OCI-LY3 (cell line): ENCODE results near the gene FGD6.

Experiments used
- H2AFZ ChIP-seq: fragments of 200-600, 300-600 bp; shearing (Covaris generic); 2 replicates; pipeline ENCODE4 v1.6.0; 2014; ENCODE audit warnings: antibody characterized with exemption, low read depth, low read length
- H3K27ac ChIP-seq: fragments of 200-600, 300-600 bp; sonication (generic); 2 replicates; pipeline ENCODE4 v1.5.1; 2014; ENCODE audit warnings: mild to moderate bottlenecking, low read length, moderate library complexity, mixed read lengths
- H3K27me3 ChIP-seq: fragments of 200-600, 300-600 bp; sonication (generic); 2 replicates; pipeline ENCODE4 v1.6.1; 2014; ENCODE audit warnings: low read depth, low read length, mixed read lengths
- H3K36me3 ChIP-seq: fragments of 200-600, 300-600 bp; sonication (generic); replicated peaks from 2 replicates; pipeline ENCODE3; 2014; ENCODE audit warnings: low read depth, low read length, mixed read lengths
- H3K4me1 ChIP-seq: fragments of 300-600, 200-600 bp; sonication (generic); 2 replicates; pipeline ENCODE4 v1.6.1; 2014; ENCODE audit warnings: low read length, mixed read lengths
- H3K4me2 ChIP-seq: fragments of 200-600, 300-600 bp; sonication (generic); 2 replicates; pipeline ENCODE4 v1.6.1; 2014; ENCODE audit warnings: low read length, mixed read lengths
- H3K4me3 ChIP-seq: fragments of 300-600, 200-600 bp; sonication (generic); 2 replicates; pipeline ENCODE4 v1.5.1; 2014; ENCODE audit warnings: antibody characterized with exemption, mild to moderate bottlenecking, low read length, moderate library complexity
- H3K79me2 ChIP-seq: fragments of 300-600, 200-600 bp; shearing (Covaris generic); 2 replicates; pipeline ENCODE4 v1.6.1; 2014; ENCODE audit warnings: mild to moderate bottlenecking, low read length, mixed read lengths
- H3K9ac ChIP-seq: fragments of 300-600, 200-600 bp; shearing (Covaris generic); 2 replicates; pipeline ENCODE4 v1.6.0; 2014; ENCODE audit warnings: mild to moderate bottlenecking, low read length, moderate library complexity
- H3K9me3 ChIP-seq: fragments of 200-600, 300-600 bp; shearing (Covaris generic); 2 replicates; pipeline ENCODE4 v1.6.1; 2014; ENCODE audit warnings: low read length, mixed read lengths; ENCODE audit not compliant: insufficient read depth
- H4K20me1 ChIP-seq: fragments of 200-600, 300-600 bp; sonication (generic); 2 replicates; pipeline ENCODE4 v1.6.1; 2016; ENCODE audit warnings: low read length, mixed read lengths; ENCODE audit not compliant: insufficient read depth
- EZH2phosphoT487 ChIP-seq: fragments of 200-600 bp; shearing (Covaris generic); IDR thresholded peaks from 2 replicates; pipeline ENCODE4 v1.6.1; 2018; ENCODE audit warnings: antibody characterized with exemption, mixed run types, low read depth
- TF ChIP-seq, protein P1 (sequence below): fragments of 200-600, 300-600 bp; sonication (generic); IDR thresholded peaks from 2 replicates; pipeline ENCODE4 v1.5.1; 2014; ENCODE audit warnings: antibody characterized with exemption, low read length, low read depth

FGD6 gene

DNA sequence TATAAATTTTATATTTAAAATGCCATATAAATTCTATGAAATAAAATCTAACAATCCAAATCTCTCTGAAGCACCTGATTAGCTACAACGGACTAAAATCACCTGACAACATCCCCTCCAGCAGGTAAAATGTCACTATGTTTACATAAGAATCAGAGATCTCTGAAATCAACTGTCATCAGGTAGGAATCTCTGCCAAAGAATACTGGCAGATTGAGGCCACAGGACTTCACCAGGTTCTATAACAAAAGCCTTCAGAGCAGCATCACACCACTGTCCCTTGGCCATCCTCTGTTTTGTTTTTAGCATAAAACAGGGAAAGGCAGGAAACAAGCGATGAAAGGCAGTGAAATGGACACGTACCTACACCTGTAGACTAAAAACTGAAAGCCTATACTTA lies 22.1 kb downstream of the FGD6 start:
- TF ChIP-seq, protein P1, sequence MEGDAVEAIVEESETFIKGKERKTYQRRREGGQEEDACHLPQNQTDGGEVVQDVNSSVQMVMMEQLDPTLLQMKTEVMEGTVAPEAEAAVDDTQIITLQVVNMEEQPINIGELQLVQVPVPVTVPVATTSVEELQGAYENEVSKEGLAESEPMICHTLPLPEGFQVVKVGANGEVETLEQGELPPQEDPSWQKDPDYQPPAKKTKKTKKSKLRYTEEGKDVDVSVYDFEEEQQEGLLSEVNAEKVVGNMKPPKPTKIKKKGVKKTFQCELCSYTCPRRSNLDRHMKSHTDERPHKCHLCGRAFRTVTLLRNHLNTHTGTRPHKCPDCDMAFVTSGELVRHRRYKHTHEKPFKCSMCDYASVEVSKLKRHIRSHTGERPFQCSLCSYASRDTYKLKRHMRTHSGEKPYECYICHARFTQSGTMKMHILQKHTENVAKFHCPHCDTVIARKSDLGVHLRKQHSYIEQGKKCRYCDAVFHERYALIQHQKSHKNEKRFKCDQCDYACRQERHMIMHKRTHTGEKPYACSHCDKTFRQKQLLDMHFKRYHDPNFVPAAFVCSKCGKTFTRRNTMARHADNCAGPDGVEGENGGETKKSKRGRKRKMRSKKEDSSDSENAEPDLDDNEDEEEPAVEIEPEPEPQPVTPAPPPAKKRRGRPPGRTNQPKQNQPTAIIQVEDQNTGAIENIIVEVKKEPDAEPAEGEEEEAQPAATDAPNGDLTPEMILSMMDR, result no peak
- no peak for TF ChIP-seq EZH2phosphoT487
- no peak overlapping the region for H3K27ac ChIP-seq
- H3K4me1 ChIP-seq, result no peaks in the 10 kb centered on the region

DNA sequence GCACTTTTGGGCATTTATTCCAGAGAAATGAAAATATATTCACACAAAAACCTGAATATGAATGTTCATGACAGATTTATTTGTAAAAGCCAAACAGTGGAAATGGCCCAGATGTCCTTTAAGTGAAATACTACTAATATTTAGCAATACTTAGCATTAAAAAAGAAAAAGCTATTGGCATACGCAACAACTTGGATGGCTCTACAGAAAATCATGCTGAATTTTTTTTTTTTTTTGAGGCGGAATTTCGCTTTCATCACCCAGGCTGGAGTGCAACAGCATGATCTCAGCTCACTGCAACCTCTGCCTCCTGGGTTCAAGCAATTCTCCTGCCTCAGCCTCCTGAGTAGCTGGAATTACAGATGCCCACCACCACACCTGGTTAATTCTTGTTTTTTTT lies 24.1 kb downstream of the FGD6 start:
- H2AFZ ChIP-seq, result no peak overlapping the region
- no peak overlapping the region for H3K4me2 ChIP-seq
- no peaks in the 10 kb centered on the region for H3K4me1 ChIP-seq
- no peak overlapping the region for H3K4me3 ChIP-seq
- peaks cover 6% of the 10 kb centered on the region; the same call in 1 of the 2 replicates for H3K27me3 ChIP-seq
- no peaks in the 10 kb centered on the region for H3K9me3 ChIP-seq
- H3K27ac ChIP-seq, result no peak overlapping the region
- H3K9ac ChIP-seq, result no peak overlapping the region
- no peaks in the 10 kb centered on the region for H4K20me1 ChIP-seq
- no peaks in the 10 kb centered on the region for H3K79me2 ChIP-seq
- TF ChIP-seq EZH2phosphoT487, result no peak
- TF ChIP-seq, protein P1, result no peak
- H3K36me3 ChIP-seq, result no peaks in the 10 kb centered on the region

More for the DNA sequence above, 22.1 kb downstream of the FGD6 start:
- H2AFZ ChIP-seq, result no peak overlapping the region
- H3K27me3 ChIP-seq, result 0 out of 2 replicates have a peak, but pooled peaks cover 3% of the 10 kb centered on the region
- no peaks in the 10 kb centered on the region for H3K79me2 ChIP-seq
- no peaks in the 10 kb centered on the region for H3K36me3 ChIP-seq
- H3K4me2 ChIP-seq, result no peak overlapping the region
- H3K9me3 ChIP-seq, result no peaks in the 10 kb centered on the region
- H3K4me3 ChIP-seq, result no peak overlapping the region
- H4K20me1 ChIP-seq, result no peaks in the 10 kb centered on the region
- no peak overlapping the region for H3K9ac ChIP-seq

DNA sequence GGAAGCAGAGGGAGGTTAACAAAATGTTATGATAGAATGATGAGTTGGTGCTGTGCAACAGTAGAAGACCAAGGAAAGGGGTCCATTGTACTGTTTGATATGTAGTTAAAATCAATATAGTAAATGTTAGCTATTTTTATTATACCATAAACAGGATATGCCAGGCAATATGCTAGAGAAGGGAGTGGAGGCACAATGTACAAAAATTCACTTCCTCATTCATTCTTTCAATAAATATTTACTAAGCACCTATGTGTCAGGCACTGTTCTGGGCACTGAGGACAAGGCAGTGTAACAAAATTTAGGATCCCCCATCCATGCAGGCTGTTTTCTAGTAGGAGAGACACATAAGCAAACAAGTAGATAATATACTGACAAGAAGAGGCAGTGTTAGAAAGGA lies 25.0 kb downstream of the FGD6 start:
- no peak overlapping the region for H3K4me3 ChIP-seq
- no peak overlapping the region for H3K9ac ChIP-seq
- H3K27ac ChIP-seq, result no peak overlapping the region
- peaks cover 12% of the 10 kb centered on the region for H3K27me3 ChIP-seq
- peaks cover 7% of the 10 kb centered on the region for H3K4me1 ChIP-seq
- no peaks in the 10 kb centered on the region for H3K36me3 ChIP-seq
- TF ChIP-seq, protein P1, result no peak
- no peak for TF ChIP-seq EZH2phosphoT487
- H3K4me2 ChIP-seq, result no peak overlapping the region
- no peaks in the 10 kb centered on the region for H3K9me3 ChIP-seq
- no peaks in the 10 kb centered on the region for H3K79me2 ChIP-seq
- H2AFZ ChIP-seq, result no peak overlapping the region
- no peaks in the 10 kb centered on the region for H4K20me1 ChIP-seq

DNA sequence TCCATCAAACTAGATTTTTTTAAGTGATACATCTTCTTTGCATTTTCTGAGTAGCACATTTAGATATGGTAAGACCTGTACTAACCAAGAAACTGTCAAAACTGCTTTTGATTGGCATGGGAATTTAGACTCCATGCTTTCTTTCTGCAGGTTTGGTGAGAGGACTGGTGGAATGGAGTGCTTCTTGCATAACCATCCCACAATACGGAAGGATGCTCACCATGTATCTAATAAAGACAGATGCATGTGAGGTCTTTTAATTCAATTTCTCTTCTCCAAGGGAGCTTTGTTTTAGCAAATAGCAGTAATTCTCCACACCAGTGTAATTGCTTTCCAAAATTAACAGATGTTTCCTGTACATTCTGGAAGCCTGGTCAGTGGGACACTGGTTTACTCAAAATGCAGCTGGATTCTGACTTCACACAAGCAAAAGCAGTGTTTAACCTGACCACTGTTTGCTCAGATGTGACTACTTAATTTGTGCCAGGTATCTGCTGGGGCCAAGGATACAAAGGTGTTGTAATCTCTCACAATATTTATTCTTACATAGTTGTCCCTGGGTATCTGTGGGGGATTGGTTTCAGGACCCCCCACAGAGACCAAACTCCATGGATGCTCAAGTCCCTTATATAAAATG lies 26.1 kb downstream of the FGD6 start:
- Histone ChIP-seq H3K27me3 (peaks cover 12% of the 10 kb centered on the region), H3K9ac (no peak overlapping the region), H3K9me3 (no peaks in the 10 kb centered on the region), H4K20me1 (no peaks in the 10 kb centered on the region), H3K4me3 (no peak overlapping the region), H2AFZ (no peak overlapping the region), H3K4me1 (peaks cover 13% of the 10 kb centered on the region), H3K36me3 (no peaks in the 10 kb centered on the region), H3K27ac (no peak overlapping the region), H3K4me2 (no peak overlapping the region), H3K79me2 (no peaks in the 10 kb centered on the region)
- TF ChIP-seq, protein P1, result no peak
- TF ChIP-seq EZH2phosphoT487, result no peak
